GM21526 (cell line): ENCODE data around the gene CCT7.

Experiments used
- ATAC-seq: cut with Tn5 transposase; IDR thresholded peaks from one replicate; pipeline ENCODE4 v1.9.1; 2021; ENCODE audit warnings: moderate library complexity; ENCODE audit not compliant: unreplicated experiment, low FRiP score

The CCT7 gene

DNA sequence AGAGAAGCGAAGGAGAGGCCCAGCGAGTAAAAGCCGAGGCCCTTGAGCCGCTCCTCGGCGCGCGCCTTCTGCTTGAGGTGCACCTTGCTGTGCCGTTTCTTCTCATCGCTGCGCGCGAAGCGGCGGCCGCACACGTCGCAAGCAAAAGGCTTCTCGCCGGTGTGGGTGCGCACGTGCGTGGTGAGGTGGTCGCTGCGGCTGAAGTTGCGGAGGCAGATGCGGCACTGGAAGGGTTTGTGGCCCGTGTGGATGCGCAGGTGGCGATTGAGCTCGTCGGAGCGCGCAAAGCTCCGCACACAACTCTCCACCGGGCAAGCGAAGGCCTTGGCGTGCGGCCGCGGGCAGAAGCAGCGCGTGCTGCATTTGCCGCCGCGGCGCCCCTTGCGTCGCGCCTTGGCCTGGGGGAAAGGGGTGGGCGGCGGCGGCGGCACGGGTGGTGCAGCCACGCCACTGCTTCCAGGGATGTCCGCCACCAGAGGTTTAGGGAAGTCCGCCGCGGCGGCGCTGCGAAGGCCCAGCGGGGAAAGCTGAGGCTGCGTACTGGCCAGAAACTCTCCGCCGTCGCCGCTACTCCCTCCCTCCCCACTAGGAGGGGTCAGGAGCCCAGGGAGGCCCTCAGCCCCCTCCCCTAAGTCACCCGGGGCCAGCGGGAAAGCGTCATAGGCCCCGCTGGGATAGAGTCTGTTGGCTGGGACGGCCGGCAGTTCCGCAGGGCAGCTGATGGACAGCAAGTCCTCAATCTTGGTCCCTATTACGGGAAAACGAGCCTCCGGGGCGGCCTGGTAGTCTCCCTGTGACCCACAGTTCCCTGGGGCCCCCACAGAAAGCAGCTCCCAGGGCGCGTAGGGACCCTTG lies 57.6 kb downstream of the CCT7 start:
- ATAC-seq, result no peak

DNA sequence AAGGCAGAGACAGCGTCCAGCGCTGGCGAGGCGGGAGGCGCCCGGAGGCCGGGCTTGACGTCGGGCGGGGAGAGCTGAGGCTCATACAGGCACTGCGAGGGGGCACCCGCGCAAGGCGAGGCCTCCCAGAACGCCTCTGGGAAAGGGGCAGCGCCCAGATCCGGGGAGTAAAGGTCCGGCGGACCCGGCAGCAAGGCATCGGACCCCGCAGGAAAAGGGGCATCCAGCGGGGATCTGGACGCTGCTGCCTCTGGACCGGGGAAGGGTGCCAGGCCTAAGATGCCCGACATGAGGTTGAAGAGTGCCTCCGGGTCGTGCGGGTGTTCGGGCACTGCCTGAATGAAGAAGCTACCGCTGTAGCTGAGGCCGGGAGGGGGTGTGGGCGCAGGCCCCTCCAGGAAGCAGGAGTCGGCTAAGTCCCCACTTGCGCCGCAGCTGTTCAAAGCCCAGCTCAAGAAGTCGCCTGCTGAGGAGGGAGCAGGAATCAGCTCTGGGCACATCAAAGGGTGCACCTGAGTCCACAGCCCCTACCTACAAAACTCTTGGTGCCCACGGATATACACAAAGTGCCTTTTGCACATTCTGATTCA lies 58.3 kb downstream of the CCT7 start:
- no peak for ATAC-seq

DNA sequence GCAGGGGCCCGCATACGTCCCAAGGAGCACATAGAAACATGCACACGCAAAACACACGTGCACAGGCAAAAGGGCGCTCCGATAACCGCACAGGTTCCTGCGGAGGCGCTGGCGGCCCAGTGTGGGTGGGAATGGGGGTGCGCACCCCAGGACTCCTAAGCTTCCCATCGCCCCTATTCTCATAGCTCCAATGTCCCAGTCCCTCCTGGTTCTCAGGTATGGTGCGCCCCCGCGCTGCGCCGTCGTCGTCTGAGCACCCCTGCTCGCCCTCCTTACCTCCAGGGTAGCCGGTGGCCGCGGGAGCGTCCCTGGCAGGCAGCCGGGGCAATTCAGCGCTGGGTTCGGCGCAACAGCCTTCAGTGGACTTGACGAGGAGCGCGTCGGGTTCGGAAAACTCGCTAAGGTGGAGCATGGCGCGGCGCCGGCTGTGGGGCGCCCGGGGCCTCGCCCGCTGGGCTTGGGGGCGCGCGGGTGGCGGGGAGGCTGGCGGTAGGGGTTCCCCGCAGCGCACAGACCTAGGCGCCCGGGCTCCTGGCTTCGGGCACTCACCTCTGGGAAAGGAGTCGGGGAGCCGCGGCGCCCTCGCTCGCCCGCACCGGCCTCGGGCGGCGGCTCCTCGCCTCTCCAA lies 58.9 kb downstream of the CCT7 start:
- ATAC-seq, result no peak

DNA sequence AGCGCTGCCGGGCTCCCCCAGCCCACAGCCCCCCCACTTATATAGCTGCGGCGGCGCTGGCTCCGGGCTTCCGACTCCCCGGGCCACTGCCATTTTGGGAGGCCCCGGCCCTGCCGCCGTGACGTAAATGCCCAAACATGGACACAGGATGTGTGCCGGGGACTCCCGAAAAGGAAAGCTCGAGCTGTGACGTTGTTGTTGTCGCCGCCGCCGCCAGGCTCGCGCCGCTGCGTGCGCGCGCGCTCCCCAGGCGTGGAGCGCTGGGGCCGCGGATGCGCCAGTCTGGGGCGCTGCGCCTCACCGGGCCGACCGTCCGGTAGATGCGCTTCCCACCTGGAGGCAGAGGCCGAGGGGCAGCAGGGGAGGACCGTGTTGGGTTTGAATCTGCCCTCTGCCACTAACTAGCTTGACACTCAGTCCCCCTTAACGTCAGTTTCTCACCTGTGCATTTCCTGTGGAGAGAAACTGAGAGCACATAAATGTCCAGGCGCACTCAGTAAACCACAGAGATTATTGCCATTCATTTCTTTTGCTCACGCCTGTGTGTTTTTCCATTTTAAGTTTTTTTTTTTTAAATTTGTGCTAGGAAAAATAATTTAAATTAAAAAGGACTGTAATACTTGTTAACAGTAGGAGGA lies 59.5 kb downstream of the CCT7 start, which contains the start of gene EGR4:
TSS of gene EGR4 (minus strand) at position 15 of the 638 bp plus-strand sequence. CDS start 231 bp downstream, outside the sequence.
- peak; percentile 91 for ATAC-seq

DNA sequence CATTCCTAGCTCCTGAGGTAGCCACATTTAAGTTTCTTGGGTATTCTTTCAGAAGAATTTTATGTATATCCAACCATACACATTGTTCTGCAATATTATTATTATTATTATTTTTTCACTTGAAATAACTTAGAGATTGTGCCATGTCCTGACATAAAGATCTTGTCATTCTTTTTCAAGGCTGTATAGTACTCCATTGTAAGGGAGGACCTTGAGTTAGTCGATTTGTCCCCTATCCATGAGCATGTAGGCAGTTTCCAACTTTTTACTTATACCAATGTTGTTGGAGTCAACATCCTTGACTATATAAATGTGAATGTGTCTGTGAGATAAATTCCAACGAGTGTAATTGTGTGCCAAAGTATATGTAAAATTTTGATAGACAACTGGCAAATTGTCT lies 60.1 kb downstream of the CCT7 start:
- ATAC-seq, result no peak

DNA sequence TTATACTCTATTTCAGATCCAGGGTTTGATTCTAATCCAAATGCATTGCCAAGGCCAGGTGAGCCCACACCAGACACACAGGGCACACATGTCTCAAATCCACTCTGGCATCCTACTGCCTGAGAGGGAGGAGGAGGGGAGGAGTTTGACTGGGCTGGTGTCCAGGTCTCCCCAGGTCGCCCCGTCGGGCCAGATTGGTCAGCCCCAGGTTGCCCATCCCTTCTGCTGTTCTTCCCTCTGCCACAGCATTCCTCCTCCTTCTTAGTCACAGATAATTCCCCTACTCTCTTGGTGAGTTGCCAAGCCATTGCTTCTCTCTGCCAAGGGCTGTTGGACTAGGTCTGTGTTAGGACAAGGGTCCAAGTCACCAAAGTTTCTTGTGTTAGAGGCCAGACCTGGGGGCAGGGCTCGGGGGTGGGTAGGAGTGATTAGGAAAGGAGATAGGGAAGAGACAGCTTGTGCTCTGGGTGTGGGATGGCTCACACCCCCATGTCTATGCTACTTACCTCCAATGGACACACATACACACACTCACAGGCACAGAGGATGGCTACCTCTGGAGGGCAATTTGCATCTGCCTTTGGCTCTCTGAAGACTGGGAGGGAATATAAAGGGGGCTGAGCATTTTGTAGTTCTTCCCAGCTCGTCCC lies 61.8 kb downstream of the CCT7 start:
- ATAC-seq, result no peak

DNA sequence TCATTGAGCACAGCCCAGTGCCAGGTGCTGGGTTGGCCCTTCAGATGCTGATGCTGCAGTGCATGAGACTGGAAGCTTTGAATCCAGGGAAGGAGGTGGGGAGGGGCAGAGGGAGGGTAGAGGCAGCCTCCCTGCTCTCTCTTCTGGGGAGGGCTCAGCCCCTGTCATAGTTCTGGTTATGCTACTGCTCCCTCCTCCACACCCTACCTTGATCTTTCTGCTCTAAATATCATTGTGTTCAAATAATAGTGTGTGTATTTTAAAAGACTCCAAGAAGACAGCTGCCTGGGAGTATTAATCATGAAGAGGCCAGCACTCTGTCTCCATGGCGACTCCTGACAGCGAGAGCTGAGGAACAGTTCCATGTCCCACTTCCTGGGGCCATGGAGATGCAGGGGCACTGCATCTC lies 63.0 kb downstream of the CCT7 start:
- ATAC-seq, result no peak

DNA sequence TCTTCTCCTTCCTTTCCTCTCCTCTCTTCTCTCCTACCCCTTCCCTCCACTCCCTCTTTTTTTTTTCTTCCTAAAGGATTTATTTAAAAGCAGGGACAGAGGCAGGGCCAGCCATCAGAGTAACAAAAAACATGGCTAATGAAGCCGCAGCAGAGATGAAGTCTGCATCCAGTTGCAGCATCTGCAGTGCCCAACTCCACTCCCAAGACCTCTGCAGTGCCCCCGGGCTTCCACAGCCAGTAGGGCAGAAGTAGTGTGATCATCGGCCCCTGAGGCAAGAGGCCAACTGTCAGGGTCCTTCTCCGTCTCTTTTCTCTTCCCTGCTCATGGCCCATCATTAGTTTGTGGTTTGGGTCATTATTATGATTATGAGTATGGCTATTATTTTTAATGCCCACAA lies 63.5 kb downstream of the CCT7 start:
- ATAC-seq, result no peak

DNA sequence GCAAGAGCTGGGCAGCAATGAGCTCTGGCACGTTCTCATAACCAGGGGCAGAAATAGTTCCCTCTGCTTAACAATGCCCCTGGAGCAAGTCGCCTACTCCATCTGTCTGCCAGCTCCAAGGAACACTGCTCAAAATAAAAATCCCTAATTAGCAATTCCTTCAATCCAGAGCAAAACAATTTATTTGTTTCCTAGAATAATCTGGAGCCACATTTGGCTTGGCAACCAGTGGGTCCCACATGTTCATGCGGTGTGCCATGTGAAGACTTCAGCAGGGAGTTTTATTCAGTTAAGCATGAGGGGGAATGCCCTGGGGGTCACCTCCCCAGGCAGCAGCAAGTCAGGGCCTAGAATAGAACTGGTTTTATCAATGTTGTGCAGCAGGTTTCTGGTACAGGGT lies 66.8 kb downstream of the CCT7 start:
- ATAC-seq, result no peak

DNA sequence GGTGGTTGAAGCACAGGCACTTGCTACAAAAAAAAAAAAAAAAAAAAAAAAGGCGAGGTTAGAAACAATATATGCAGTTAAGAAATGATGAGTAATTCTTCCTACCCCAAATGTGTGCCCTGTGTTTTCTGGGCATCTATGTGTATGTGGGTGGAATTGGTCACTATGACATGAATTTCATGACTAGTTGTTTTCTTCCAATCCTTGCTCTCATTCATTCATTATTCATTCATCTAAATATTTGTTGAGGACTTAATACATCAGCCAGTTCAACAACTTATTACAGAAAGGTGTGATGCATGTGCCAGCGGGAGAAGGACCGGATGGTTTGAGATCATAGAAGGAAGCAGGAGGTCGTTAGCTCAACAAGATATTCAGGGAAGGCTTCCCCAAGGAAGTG lies 67.5 kb downstream of the CCT7 start:
- no peak for ATAC-seq
